NB4 (cell line): ENCODE measurements around the gene NACC2.

ENCODE experiments used
- DNase-seq: peaks from one replicate; pipeline ENCODE4 v3.0.0; 2010; ENCODE audit warnings: low read depth
- H3K4me3 ChIP-seq: one replicate; pipeline ENCODE4 v1.5.1; 2011; ENCODE audit warnings: mild to moderate bottlenecking, low read depth, low read length, moderate library complexity
- CTCF ChIP-seq: IDR thresholded peaks from one replicate; pipeline ENCODE4 v1.5.1; 2012; ENCODE audit warnings: low read depth, low read length
- MAX ChIP-seq: IDR thresholded peaks from 2 replicates; pipeline ENCODE4 v1.6.1; 2011; ENCODE audit warnings: low read depth, low read length
- MYC ChIP-seq: IDR thresholded peaks from 2 replicates; pipeline ENCODE4 v1.6.1; 2011; ENCODE audit warnings: low read depth, low read length
- POLR2A ChIP-seq: IDR thresholded peaks from 2 replicates; pipeline ENCODE4 v1.6.1; 2011; ENCODE audit warnings: mild to moderate bottlenecking; ENCODE audit not compliant: insufficient read length; ENCODE audit errors: extremely low read depth

NACC2 gene

GRCh38 chr9:135978642-135979546 lies 116.2 kb downstream of the NACC2 start:
- no peak overlapping the region for H3K4me3 ChIP-seq
- DNase-seq, result peak; percentile 71
- peak; percentile 66 for TF ChIP-seq MAX
- TF ChIP-seq MYC, result peak; percentile 52
- TF ChIP-seq CTCF, result no peak

GRCh38 chr9:135976944-135977343 lies 118.1 kb downstream of the NACC2 start:
- no peak overlapping the region for H3K4me3 ChIP-seq
- DNase-seq, result peak; percentile 41
- TF ChIP-seq POLR2A (no peak), MYC (peak; percentile 46; the same call in 1 of the 2 replicates), MAX (no peak), CTCF (no peak)

- TF ChIP-seq CTCF (no peak), POLR2A (no peak), MAX (no peak), MYC (no peak)
- peak; percentile 72 for DNase-seq
- H3K4me3 ChIP-seq, result no peak overlapping the region
Observed at GRCh38 chr9:135976531-135976930, 118.6 kb downstream of the NACC2 start.

- H3K4me3 ChIP-seq, result no peak overlapping the region
- DNase-seq, result no peak
- no peak for TF ChIP-seq CTCF
- TF ChIP-seq MAX, result no peak
- no peak for TF ChIP-seq POLR2A
- TF ChIP-seq MYC, result no peak
Observed at GRCh38 chr9:135975834-135976233, 119.3 kb downstream of the NACC2 start.

- TF ChIP-seq MYC (no peak), POLR2A (no peak), MAX (no peak), CTCF (peak; percentile 20)
- no peak overlapping the region for H3K4me3 ChIP-seq
- DNase-seq, result no peak
Observed at GRCh38 chr9:135974220-135974573, 120.9 kb downstream of the NACC2 start.
